Hypothalamus (tissue), 51 donors: Measurements from ENCODE around the gene ABRACL.

Experiments
- DNase-seq, 51 donors: peaks; one replicate each; lab custom pipeline; 2025; lab: John Stamatoyannopoulos, UW

The ABRACL gene

GRCh38 chr6:139050770-139051313 is 22.3 kb downstream of the ABRACL start:
- DNase-seq = no peak

- DNase-seq = no peak
These were observed 23.0 kb downstream of the ABRACL start for GRCh38 chr6:139051396-139052060.

- DNase-seq = no peak
These were observed 24.8 kb downstream of the ABRACL start for GRCh38 chr6:139053382-139053781.

GRCh38 chr6:139054001-139054400 is 25.5 kb downstream of the ABRACL start:
- DNase-seq = no peak

GRCh38 chr6:139055709-139056108 is 27.2 kb downstream of the ABRACL start:
- no peak for DNase-seq

- no peak for DNase-seq
These were observed 29.5 kb downstream of the ABRACL start for GRCh38 chr6:139058029-139058428.

- DNase-seq = no peak
These were observed 31.8 kb downstream of the ABRACL start for GRCh38 chr6:139060332-139060731.

GRCh38 chr6:139062932-139063646 is 34.5 kb downstream of the ABRACL start:
- DNase-seq = no peak

- DNase-seq = no peak
These were observed 36.6 kb downstream of the ABRACL start for GRCh38 chr6:139064981-139065665.

GRCh38 chr6:139066080-139066479 is 37.5 kb downstream of the ABRACL start:
- DNase-seq = no peak

- no peak for DNase-seq
These were observed 40.3 kb downstream of the ABRACL start for GRCh38 chr6:139068846-139069245.

GRCh38 chr6:139073118-139073517 is 44.6 kb downstream of the ABRACL start:
- DNase-seq = no peak

GRCh38 chr6:139079018-139079417 is 50.5 kb downstream of the ABRACL start:
- no peak for DNase-seq

- DNase-seq = no peak
These were observed 51.8 kb downstream of the ABRACL start for GRCh38 chr6:139080255-139080920.

- DNase-seq = no peak
These were observed 52.9 kb downstream of the ABRACL start for GRCh38 chr6:139081471-139081870.

- no peak for DNase-seq
These were observed 53.8 kb downstream of the ABRACL start for GRCh38 chr6:139082370-139082769.

GRCh38 chr6:139091826-139092225 is 63.3 kb downstream of the ABRACL start:
- DNase-seq = no peak
